Endothelial cell of umbilical vein (primary cell): Measurements from ENCODE around the gene PTPN20. TPM values are rescaled to one million over a fixed set of nuclear protein-coding genes. Genes with fewer than 3 reads are reported as not detected.

Source experiments
- BruUV-seq: library from RNA; stranded (reverse); fragments of 400-500 nt; replicated peaks from 2 replicates; lab custom pipeline; 2021; lab: Mats Ljungman, UMichigan
- CTCF ChIA-PET: fragments of 300-600, 350-600 bp; sonication (Branson Sonifier 250); formaldehyde crosslinking; loops from one replicate; lab custom pipeline; 2021; ENCODE audit warnings: antibody characterized with exemption, inconsistent platforms; lab: Charles Lee
- POLR2A ChIA-PET: fragments of 300-600, 350-600 bp; sonication (Branson Sonifier 250); formaldehyde crosslinking; loops from one replicate; lab custom pipeline; 2021; ENCODE audit warnings: antibody characterized with exemption, inconsistent platforms; lab: Charles Lee
- DNase-seq: peaks from one replicate; pipeline ENCODE4 v3.0.0-alpha.2; 2011; ENCODE audit warnings: low read depth, low spot score
- FAIRE-seq: peaks from 2 replicates; lab custom pipeline; 2011; peaks lifted over from hg19 to GRCh38; lab: Jason Lieb, UNC
- H2AFZ ChIP-seq: 2 replicates; pipeline ENCODE4 v1.6.0; 2012; ENCODE audit warnings: low read depth, low read length, control low read depth, inconsistent platforms
- H3K27ac ChIP-seq: 2 replicates; pipeline ENCODE4 v1.5.1; 2011; ENCODE audit warnings: low read depth, mild to moderate bottlenecking, control low read depth, low read length, moderate library complexity; ENCODE audit not compliant: insufficient read depth
- H3K27me3 ChIP-seq, 2 experiments: 2 replicates each; pipeline versions ENCODE4 v1.6.0 to v1.6.1; 2011; ENCODE audit warnings: low read length in 2 of 2, mixed read lengths in 1 of 2; ENCODE audit not compliant: control insufficient read depth in 2 of 2, insufficient read depth in 2 of 2
- H3K36me3 ChIP-seq, 2 experiments: 2 replicates in 1 of 2; 3 replicates in 1 of 2; pipeline ENCODE4 v1.5.1; 2011; ENCODE audit warnings: low read length in 2 of 2, mild to moderate bottlenecking in 1 of 2, moderate library complexity in 1 of 2; ENCODE audit not compliant: control insufficient read depth in 2 of 2, insufficient read depth in 2 of 2; ENCODE audit errors: extremely low read depth in 1 of 2
- H3K4me1 ChIP-seq: 3 replicates; pipeline ENCODE4 v1.5.1; 2011; ENCODE audit warnings: mild to moderate bottlenecking, low read length; ENCODE audit not compliant: control insufficient read depth, insufficient read depth; ENCODE audit errors: extremely low read depth
- H3K4me2 ChIP-seq: 2 replicates; pipeline ENCODE4 v1.6.1; 2011; ENCODE audit warnings: low read length, control low read depth, mixed read lengths; ENCODE audit not compliant: insufficient read depth
- H3K4me3 ChIP-seq, 3 experiments: fragments of 200-600 bp in 1 of 3; sonication (generic), shearing (Covaris generic) in 1 of 3; replicated peaks in 1 of 3; 2 replicates each; pipeline ENCODE4 v1.5.1; 2011 to 2016; ENCODE audit warnings: control low read depth in 3 of 3, low read length in 3 of 3, mild to moderate bottlenecking in 2 of 3, inconsistent platforms in 1 of 3, low read depth in 1 of 3, moderate library complexity in 1 of 3; ENCODE audit not compliant: insufficient read depth in 1 of 3
- H3K79me2 ChIP-seq: 2 replicates; pipeline ENCODE4 v1.6.0; 2012; ENCODE audit warnings: low read length, inconsistent platforms; ENCODE audit not compliant: control insufficient read depth, insufficient read depth
- H3K9ac ChIP-seq: replicated peaks from 2 replicates; pipeline ENCODE3; 2011; ENCODE audit warnings: low read length, control low read depth; ENCODE audit not compliant: insufficient read depth; ENCODE audit errors: extremely low read depth
- H3K9me1 ChIP-seq: replicated peaks from 3 replicates; pipeline ENCODE4 v1.6.0; 2011; ENCODE audit warnings: mild to moderate bottlenecking, low read length; ENCODE audit not compliant: control insufficient read depth, insufficient read depth; ENCODE audit errors: extremely low read depth
- H3K9me3 ChIP-seq: replicated peaks from 2 replicates; pipeline ENCODE4 v1.5.1; 2012; ENCODE audit warnings: low read length, inconsistent platforms; ENCODE audit not compliant: control insufficient read depth, insufficient read depth
- H4K20me1 ChIP-seq: replicated peaks from 2 replicates; pipeline ENCODE3; 2011; ENCODE audit warnings: mild to moderate bottlenecking, low read length; ENCODE audit not compliant: control insufficient read depth, insufficient read depth; ENCODE audit errors: extremely low read depth
- EZH2 ChIP-seq: IDR thresholded peaks from 2 replicates; pipeline ENCODE4 v1.6.1; 2012; ENCODE audit warnings: borderline replicate concordance, low read depth, mild to moderate bottlenecking, moderate library complexity, low read length, inconsistent platforms; ENCODE audit not compliant: severe bottlenecking
- FOS ChIP-seq: IDR thresholded peaks from 2 replicates; pipeline ENCODE4 v1.6.1; 2011; ENCODE audit warnings: mild to moderate bottlenecking, low read length, moderate library complexity, borderline replicate concordance; ENCODE audit not compliant: insufficient read depth
- GATA2 ChIP-seq: IDR thresholded peaks from 2 replicates; pipeline ENCODE4 v1.7.0; 2011; ENCODE audit warnings: low read depth, mild to moderate bottlenecking, moderate library complexity, mixed read lengths, low read length; ENCODE audit not compliant: insufficient read length, insufficient read depth
- JUN ChIP-seq: IDR thresholded peaks from 2 replicates; pipeline ENCODE4 v1.6.1; 2011; ENCODE audit warnings: borderline replicate concordance, low read depth; ENCODE audit not compliant: insufficient read length, insufficient read depth
- MAX ChIP-seq: IDR thresholded peaks from 2 replicates; pipeline ENCODE4 v1.6.1; 2011; ENCODE audit not compliant: insufficient read depth, insufficient read length
- MYC ChIP-seq: IDR thresholded peaks from one replicate; pipeline ENCODE4 v1.6.1; 2011; ENCODE audit warnings: mild to moderate bottlenecking, low read depth, low read length
- POLR2A ChIP-seq: IDR thresholded peaks from 2 replicates; pipeline ENCODE4 v1.6.1; 2012; ENCODE audit warnings: low read depth, mild to moderate bottlenecking, control low read depth, low read length
- POLR2AphosphoS5 ChIP-seq: IDR thresholded peaks from 2 replicates; pipeline ENCODE4 v1.6.1; 2012; ENCODE audit warnings: low read depth, mild to moderate bottlenecking, control low read depth, low read length, moderate library complexity; ENCODE audit not compliant: insufficient read depth
- dilution Hi-C: fragments of 300-500 bp; cut with MboI; formaldehyde crosslinking; loops from one replicate; pipeline ENCODE4 v1.15.0; 2019; ENCODE audit warnings: low sequenced_read_pairs; ENCODE audit not compliant: extremely low pct_ligation_motif_present
- intact Hi-C: fragments of 100-400 bp; cut with micrococcal nuclease; formaldehyde crosslinking; loops from one replicate; pipeline ENCODE4 v1.10.0; 2022
- polyA plus RNA-seq, 4 experiments: library from polyadenylated mRNA; depleted of rRNA in 3 of 4; stranded (reverse) in 3 of 4; unstranded in 1 of 4; fragments of >200 nt; gene quantifications; 2 replicates each; pipeline versions ENCODE4 v1.2.1 to v1.2.3, GENCODE V29; 2011 to 2012; ENCODE audit warnings: missing spikeins in 1 of 4
- total RNA-seq: library from RNA; stranded (reverse); gene quantifications from 2 replicates; pipeline ENCODE4 v1.2.3, GENCODE V29; 2021
- TF ChIP-seq, protein P1 (sequence below), 2 donors: IDR thresholded peaks; 1 replicate in 1 of 2; 2 replicates in 1 of 2; pipeline ENCODE4 v1.5.1; 2011; ENCODE audit warnings: low read length in 2 of 2, mild to moderate bottlenecking in 2 of 2, moderate library complexity in 2 of 2, control low read depth in 1 of 2, inconsistent platforms in 1 of 2, low read depth in 1 of 2; ENCODE audit not compliant: insufficient read depth in 1 of 2; ENCODE audit errors: extremely low read depth in 1 of 2

PTPN20 gene
- total and polyA plus RNA-seq, 2 donors (not counting 3 experiments of a cell fraction or from before 2014, with no cell fraction given): 0.27 TPM; not detected in 1

DNA sequence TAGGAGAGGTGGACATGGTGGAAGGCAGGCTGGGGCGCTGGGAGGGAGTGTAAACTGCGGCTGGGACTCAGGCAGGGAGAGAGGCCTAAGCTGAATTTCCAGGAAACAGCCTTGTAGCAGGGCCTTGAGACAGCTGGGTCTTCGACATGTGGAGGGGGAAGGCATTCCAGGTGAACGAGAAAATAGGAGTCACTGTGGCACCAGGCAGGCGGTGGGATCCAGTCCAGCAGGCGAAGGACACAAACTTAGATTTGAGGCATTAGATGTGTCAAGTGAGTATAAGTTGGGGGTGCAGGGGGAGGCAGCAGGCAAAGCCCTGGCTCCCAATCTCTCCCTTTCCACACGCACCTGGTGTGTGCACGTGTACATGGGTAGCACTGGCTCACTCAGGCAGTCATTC lies 105.3 kb downstream of the PTPN20 start:
- no peak overlapping the region for H3K4me2 ChIP-seq
- BruUV-seq: no TSS peak
- intact Hi-C loops (no loop called here), dilution Hi-C loops (no loop called here)
- ChIA-PET CTCF (no interaction called here), POLR2A (no interaction called here)
- H3K36me3 ChIP-seq: no peaks in the 10 kb centered on the region
- no peaks in the 10 kb centered on the region for H3K79me2 ChIP-seq
- H3K9ac ChIP-seq: no peak overlapping the region
- H3K27me3 ChIP-seq: peaks cover 0 to 2% of the 10 kb centered on the region in 2 experiments
- no peak overlapping the region for H3K4me3 ChIP-seq
- H2AFZ ChIP-seq: no peak overlapping the region
- TF ChIP-seq EZH2: no peak
- TF ChIP-seq MYC: no peak
- H3K9me3 ChIP-seq: no peaks in the 10 kb centered on the region
- FAIRE-seq: no peak
- no peaks in the 10 kb centered on the region for H4K20me1 ChIP-seq
- no peaks in the 10 kb centered on the region for H3K4me1 ChIP-seq
- H3K27ac ChIP-seq: no peak overlapping the region
- H3K9me1 ChIP-seq: no peaks in the 10 kb centered on the region
- no peak for DNase-seq

GRCh38 chr10:47018026-47018735 lies 107.0 kb downstream of the PTPN20 start:
- intact Hi-C loops: no loop called here
- FAIRE-seq: no peak
- no peak overlapping the region for H3K27ac ChIP-seq

More at GRCh38 chr10:47018026-47018735, 107.0 kb downstream of the PTPN20 start:
- Histone ChIP-seq H3K4me3 (no peak overlapping the region), H3K9me3 (no peaks in the 10 kb centered on the region), H3K79me2 (no peaks in the 10 kb centered on the region), H3K4me2 (no peak overlapping the region), H3K36me3 (no peaks in the 10 kb centered on the region), H2AFZ (no peak overlapping the region), H3K9ac (no peak overlapping the region), H3K4me1 (no peaks in the 10 kb centered on the region), H4K20me1 (no peaks in the 10 kb centered on the region), H3K27me3 (peaks cover 0 to 2% of the 10 kb centered on the region in 2 experiments), H3K9me1 (no peaks in the 10 kb centered on the region)
- ChIA-PET POLR2A (no interaction called here), CTCF (no interaction called here)
- no TSS peak for BruUV-seq
- no peak for DNase-seq
- TF ChIP-seq POLR2AphosphoS5 (no peak), EZH2 (no peak), GATA2 (no peak), POLR2A (no peak), MAX (no peak), JUN (no peak), FOS (no peak), MYC (no peak)
- TF ChIP-seq, protein P1, sequence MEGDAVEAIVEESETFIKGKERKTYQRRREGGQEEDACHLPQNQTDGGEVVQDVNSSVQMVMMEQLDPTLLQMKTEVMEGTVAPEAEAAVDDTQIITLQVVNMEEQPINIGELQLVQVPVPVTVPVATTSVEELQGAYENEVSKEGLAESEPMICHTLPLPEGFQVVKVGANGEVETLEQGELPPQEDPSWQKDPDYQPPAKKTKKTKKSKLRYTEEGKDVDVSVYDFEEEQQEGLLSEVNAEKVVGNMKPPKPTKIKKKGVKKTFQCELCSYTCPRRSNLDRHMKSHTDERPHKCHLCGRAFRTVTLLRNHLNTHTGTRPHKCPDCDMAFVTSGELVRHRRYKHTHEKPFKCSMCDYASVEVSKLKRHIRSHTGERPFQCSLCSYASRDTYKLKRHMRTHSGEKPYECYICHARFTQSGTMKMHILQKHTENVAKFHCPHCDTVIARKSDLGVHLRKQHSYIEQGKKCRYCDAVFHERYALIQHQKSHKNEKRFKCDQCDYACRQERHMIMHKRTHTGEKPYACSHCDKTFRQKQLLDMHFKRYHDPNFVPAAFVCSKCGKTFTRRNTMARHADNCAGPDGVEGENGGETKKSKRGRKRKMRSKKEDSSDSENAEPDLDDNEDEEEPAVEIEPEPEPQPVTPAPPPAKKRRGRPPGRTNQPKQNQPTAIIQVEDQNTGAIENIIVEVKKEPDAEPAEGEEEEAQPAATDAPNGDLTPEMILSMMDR (IDR thresholded peaks at IDR 0.05; ENCODE audit: extremely low read depth in 1 of 2, insufficient read depth in 1 of 2, low read depth in 1 of 2, low read length in 2 of 2): no peak
- dilution Hi-C loops: no loop called here
